ENCODE data around the gene MAP3K3.

DNA sequence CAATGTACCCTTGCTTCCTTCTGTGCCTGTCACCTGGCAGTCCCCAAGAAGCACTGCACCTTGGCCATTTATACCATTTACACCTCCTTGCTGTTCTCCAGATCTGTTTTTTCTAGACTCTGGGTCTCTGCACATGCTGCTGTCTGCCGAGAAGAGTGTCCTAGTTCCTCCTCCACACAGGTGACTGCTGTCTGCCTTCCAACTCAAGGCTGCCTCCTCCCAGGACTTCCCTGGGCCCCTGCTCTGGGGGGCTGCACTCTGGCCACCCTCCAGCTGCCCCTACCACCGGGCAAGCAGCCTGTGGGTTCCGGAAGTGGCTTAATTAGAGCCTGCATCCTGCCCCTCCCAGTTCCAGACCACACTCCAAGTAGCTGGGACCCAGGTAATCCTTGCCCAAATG is 83.4 kb downstream of the MAP3K3 start:
- no peak for TF ChIP-seq POLR2A (IDR thresholded peaks at IDR 0.05)
- TF ChIP-seq, protein P1, sequence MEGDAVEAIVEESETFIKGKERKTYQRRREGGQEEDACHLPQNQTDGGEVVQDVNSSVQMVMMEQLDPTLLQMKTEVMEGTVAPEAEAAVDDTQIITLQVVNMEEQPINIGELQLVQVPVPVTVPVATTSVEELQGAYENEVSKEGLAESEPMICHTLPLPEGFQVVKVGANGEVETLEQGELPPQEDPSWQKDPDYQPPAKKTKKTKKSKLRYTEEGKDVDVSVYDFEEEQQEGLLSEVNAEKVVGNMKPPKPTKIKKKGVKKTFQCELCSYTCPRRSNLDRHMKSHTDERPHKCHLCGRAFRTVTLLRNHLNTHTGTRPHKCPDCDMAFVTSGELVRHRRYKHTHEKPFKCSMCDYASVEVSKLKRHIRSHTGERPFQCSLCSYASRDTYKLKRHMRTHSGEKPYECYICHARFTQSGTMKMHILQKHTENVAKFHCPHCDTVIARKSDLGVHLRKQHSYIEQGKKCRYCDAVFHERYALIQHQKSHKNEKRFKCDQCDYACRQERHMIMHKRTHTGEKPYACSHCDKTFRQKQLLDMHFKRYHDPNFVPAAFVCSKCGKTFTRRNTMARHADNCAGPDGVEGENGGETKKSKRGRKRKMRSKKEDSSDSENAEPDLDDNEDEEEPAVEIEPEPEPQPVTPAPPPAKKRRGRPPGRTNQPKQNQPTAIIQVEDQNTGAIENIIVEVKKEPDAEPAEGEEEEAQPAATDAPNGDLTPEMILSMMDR (IDR thresholded peaks at IDR 0.05), result no peak

All from body of pancreas (tissue), 4 donors.